NCI-H748 (cell line): Measurements from ENCODE around the gene CABP1.

Source experiments
- DNase-seq: peaks from one replicate; lab custom pipeline; 2025; ENCODE audit not compliant: unreplicated experiment; lab: John Stamatoyannopoulos, UW

Gene CABP1

DNA sequence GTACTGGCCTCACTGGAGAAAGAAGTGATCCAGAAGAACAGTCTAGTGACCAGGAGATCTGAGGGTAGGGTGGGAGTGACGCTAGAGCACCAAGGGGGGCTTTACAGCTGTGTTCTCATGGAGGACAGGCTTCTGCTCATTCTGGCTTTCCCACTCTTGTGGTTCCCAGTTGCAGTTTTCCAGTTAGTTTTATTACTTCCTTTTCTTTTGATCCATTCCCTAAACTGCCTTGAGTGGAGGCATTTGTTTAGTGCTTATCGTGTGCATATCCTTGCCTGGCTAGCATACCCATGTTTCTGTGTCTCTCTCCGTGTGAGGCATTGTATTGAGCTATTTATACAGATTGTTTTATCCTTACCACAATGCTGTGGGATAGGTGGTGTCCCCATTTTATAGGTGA, 50.6 kb downstream of the CABP1 start:
- no peak for DNase-seq

DNA sequence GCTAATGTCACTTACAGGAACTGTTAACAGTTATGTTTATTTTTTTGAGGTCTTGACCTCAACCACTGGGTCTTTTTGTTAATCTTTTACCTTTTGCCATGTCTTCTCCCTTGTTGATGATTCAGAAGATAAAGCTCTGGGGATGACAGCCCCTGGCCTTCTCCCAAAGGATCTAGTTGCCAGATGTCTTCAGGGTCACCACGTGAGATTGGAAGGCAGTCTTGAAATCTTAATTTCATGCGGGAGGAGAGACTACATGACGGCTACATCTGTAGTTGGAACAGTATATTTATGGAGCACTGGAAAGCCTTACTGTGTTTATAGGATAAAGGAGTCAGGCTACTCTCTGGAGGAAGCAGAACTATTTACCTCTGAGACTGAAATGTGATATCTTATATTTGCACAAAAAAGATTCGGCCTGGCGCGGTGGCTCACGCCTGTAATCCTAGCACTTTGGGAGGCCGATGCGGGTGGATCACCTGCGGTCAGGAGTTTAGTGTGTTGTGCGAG, 52.2 kb downstream of the CABP1 start:
- DNase-seq, result no peak

DNA sequence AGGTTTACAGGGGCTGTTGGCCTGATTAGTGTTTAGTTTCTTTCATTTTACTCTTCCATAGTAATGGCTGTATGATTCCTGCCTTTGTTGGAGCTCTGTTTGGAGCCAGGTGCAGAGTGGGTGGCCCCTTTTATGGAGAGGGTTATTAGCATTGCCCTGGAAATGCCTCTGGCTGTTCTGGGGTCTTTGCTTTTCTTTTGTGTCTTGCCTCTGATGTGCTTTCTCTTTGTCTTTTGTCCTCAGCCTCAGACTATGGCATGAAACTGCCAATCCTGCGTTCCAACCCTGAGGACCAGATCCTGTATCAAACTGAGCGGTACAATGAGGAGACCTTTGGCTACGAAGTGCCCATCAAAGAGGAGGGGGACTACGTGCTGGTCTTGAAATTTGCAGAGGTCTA, 53.4 kb downstream of the CABP1 start:
- no peak for DNase-seq

DNA sequence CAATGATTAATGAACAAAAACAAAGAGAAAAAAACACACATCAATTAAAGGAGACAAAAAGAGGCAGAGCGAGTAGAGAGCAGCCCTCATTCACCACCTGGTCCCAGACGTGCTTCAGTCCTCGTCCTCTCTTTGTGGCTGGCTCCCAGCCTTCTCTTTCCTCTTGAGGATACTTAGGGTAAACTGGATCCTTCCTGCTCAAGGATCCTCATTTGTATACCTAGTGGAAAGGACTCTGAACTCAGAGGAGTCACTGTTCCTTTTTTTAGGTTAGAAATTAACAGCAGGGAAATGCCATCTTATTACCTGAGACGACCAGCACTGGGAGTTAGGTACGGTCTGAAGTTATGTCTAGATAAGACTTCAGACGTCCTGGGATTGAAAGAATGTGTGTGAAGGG, 56.2 kb downstream of the CABP1 start:
- DNase-seq, result no peak

DNA sequence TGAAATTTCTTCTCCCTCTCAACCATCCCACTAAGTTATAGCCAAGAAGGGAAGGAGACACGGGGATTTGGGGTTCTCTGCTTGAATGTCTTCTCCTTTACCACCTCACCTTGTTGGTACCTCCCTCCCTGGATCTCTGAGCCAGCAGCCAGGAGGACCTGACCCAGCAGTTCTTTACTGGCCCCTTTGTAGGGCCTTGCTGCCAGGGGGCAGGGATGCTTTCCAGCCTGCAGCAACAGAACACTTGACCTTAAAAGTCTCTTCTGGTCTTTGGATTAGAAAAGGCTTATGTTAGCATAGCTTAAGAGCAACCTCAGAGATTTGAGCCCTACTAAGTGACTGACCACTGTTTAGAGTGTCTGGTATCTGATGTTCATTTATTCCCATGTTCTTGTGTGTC, 56.9 kb downstream of the CABP1 start:
- DNase-seq, result no peak

DNA sequence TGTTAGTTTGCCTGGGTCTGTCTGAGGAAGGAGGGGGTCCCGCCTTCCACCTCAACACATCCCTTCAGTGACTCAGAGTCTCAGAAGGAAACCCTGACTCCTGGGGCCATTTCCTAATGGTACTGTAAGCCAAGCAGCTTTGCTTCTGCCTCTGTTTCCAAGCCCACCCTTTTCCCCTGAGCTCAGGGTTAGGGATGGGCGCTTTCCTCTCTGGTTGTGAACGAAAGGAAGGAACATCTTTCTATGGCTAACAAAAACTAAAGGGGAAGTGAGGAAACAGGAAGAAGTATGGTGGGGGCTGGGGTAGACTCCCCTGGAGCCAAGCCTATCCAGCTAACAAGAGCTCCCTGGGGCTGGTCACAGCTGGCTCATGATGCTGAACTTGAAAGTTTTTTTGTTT, 58.2 kb downstream of the CABP1 start:
- DNase-seq, result no peak

DNA sequence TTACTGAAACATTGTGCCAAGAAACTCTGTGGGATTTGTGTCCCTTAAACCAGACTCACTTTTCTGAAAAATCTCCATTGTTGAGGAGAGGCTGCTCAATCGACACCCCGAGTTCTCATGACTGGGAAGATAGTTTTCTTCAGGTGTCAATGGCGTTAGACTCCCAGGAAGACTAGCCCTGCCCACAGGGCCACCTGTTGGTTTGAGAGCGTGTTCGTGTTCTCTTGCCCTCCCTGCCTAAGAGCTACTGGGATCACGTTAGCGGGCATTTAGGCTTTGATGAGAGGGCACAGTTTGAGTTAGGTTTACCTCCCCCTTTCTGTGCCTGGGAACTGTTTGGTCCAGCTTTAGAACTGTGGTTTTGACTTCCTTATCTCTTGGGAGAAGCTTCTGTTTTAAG, 59.1 kb downstream of the CABP1 start:
- DNase-seq, result no peak

DNA sequence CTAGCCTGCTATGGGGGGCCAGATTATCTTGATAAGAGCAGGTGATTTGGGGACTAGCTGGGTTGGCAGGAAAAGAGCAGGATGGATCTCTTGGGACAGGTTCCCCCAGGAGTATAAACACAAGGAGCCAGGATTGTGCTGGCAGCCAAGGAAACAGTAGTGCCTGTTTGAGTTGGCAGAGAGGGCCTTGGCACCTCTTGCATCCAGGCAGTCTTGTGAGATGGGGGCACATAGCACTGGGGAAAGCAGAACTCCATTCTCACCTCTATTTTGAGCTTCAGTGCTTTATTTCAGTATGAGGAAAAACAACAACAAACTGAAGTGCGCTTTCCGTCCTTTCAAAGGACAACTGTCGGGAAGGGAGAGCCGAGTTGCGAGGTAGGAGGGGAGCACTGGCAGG, 60.5 kb downstream of the CABP1 start:
- no peak for DNase-seq

DNA sequence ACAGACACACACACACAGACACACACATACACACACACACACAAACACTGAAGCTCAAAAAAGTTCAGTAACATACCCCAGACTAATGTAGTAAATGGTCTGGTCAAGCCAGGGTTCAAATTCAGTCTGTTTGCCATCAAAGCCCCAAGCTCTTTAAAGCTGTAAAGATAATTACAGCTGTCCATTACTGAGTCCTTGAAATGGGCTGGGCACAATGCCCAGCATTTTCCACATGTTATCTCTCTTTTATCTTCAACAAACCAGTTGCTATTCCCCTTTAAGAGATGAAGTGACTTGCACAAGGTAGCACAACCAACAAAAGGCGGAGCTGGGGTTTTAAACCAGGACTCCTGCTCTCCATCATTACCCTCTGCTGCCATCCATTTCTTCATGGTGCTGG, 62.2 kb downstream of the CABP1 start:
- peak; percentile 55 for DNase-seq

DNA sequence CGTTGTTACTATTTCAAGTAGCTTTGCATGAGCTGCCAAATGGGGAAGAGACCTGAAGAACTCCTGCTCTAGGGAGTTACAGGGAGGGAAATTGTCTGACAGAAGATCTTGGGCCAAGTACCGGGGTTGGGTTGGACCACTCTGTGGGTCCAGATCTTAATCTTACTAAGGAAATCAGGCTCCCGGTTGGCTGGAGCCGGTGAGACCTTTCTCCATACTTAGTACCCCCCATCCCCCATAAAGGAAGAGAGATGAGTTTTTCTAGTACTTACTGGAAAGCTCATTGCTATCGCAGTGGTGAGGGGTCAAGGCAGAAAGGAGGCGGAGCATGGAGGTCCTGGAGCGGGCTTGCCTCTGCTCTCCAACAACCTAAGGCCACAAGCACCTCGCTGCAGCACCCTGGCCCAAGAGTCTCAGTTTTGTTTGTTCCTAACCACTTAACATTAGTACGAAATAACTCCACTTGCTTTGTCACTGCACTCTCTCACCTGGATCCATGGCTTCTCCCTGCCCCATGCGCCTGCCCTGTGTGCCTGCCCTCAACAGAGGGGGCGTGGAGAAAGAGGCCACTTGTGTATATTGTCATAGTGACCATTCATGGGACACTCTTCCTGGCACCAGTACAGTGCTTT, 63.0 kb downstream of the CABP1 start:
- no peak for DNase-seq

DNA sequence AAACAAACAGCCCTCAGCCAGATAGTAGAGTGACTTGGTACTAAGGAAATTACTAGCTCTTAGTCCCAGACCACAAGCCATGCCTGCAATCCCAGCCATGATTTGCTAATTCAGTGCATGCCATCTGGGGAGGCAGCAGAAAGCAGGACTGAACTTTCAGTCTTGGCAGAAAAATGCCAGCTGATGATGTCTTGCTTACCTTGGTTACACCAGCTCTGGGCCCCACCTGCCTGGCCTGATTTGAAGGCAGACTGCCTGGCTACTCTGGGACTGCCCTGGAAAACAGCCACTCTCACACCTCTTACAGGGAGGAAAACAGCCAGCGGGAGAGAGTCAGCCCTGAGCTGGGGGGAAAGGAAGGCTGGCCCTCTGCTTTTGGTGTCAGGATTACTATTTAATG, 65.2 kb downstream of the CABP1 start:
- DNase-seq, result no peak

DNA sequence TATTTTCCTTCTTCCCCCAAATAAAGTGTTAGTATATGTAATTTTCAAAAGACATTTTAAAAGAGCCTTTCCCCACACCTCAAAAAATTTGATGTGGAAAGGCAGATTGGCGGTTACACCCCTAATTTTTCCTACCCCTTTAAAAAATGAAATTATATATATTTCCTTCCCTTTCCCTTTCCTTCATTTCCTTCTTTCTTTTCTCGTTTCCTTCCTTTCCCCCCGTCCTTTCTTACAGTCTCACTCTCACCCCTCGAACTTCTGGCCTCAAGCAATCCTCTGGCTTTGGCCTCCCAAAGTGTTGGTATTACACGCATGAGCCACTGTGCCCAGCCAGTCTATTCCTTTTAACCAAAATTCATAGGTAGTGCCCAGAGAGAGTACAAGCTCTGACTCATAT, 65.6 kb downstream of the CABP1 start:
- DNase-seq, result no peak

DNA sequence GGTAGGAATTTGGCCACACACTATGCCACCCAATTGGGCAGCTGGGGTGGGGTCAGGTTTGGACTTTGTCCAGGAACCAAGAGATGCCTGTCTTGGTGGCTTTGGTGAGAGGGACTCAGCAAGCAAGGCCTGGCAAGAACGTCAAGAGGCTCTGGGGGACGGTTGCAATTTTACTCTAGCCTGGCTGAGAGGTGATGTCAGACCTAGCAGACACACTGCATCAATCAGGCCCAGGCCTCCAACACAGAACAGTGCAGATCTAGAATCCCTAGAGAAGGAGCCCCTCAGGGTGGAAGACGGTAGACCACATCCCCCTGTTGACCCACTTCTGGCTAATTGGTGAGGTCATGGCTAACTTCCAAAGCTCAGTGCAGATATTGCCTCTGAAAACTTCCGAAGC, 68.2 kb downstream of the CABP1 start:
- no peak for DNase-seq

DNA sequence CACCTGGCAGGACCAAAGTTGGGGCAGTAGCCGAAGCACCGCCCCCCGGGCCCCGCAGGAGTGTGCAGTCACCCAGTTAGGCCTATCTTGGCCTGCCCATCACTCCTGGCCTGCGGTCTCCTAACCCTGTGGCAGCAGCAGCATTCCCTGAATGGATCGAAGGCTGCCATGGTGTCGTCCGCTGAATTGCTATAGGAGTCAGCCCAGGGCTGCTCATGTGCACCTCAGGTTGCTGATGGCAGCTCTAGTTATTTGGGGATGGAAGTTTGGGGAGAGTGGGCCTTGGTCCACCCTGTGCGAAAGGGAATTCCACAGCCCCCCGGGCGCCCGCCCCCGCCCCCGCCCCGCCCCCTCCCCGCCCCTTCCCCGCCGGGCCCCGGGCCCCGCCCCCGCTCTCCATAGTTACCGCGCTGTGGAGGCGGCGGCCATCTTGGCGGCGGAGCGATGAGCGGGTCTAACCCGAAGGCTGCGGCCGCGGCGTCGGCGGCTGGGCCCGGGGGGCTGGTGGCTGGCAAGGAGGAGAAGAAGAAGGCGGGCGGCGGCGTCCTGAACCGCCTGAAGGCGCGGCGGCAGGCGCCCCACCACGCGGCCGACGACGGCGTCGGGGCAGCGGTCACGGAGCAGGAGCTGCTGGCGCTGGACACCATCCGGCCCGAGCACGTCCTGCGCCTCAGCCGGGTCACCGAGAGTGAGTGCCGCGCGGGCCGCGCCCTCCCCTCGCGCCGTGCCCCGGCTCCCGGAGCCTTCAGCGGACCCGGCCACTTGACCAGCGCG, 69.8 kb downstream of the CABP1 start, which contains the start of gene UNC119B:
Gene UNC119B (plus strand): TSS at position 428 of the 774 bp plus-strand sequence. CDS start 17 bp downstream, at position 445.
- DNase-seq, result peak; percentile 73

DNA sequence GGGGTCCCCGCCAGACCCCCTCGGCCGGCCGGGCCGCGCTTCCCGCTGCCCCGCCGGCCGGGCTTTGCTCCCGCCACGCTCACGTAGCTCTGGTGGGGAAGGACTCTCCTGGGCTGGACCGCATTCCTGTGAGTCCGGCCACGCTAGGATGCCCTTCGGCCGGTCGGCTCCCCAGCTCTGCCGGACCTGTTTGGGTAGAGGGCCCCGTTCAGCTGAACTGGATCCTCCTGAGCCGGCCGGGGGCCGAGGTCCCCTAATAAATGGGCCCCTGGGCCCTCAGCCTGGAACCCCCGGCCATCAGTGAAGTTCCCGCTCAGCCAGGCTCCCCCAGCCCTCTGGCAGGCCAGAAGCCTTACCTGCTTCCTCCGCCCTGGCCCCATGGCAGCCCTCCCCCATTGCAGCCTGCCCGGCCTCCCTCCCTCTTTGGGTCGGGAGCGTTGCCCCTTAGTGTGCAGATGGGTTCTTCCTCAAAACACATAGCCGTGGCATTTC, 70.4 kb downstream of the CABP1 start:
- peak; percentile 47 for DNase-seq

DNA sequence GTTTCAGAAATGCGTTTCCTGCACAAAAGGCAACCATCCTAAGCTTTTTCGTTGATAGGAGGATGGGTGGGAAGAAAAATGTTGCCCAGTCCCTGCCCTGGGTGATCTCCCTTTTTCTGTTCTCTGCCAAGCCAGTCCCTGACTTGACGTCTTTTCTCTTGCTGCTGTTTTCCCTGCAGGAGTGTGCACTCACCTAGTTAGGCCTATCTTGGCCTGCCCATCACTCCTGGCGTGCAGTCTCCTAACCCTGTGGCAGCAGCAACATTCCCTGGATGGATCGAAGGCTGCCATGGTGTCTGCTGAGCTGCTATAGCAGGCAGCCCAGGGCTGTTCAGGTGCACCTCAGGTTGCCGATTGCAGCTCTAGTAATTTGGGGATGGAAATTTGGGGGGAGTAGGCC, 71.0 kb downstream of the CABP1 start:
- DNase-seq, result peak; percentile 10

DNA sequence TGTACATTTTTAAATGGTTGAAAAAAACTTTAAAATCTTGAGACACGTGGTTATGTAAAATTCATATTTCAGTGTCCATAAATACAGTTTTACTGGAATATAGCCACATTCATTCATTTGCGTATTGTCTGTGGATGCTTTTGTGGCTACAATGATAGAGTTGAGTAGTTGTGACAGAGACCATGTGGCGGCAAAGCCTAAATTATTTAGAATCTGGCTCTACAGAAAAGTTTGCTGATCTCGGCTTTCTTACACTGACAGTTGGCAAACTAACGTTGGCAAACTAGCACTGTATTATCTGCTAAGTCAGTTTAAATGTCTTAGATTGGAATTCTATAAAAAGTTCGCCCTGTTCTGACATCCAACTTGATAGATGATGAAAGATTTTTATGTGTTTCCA, 72.2 kb downstream of the CABP1 start:
- no peak for DNase-seq

DNA sequence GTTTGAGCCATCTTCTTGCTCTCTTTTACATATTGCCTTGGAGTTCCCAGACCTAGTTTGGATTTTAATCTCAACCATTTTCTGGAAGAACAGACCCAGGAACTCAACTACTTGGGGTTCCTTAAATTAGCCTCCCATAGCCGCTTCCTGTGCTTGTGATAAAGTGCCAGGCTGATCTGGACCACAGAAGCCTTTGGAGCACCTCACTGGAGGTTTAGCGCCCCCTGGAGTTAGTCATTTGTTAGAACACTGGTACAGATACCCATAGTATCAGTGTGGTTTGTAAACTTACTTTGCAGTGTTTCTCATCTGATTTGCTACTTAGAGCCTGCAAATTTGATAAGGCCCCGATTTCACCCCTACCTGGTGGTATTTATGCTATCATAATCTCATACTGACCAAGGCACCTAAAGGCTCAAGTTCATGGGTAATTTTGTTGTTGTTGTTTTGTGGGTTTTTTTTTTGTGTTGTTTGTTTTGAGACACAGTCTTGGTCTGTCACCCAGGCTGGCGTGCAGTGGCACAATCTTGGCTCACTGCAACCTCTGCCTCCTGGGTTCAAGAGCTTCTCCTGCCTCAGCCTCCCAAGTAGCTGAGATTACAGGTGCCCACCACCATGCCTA, 73.5 kb downstream of the CABP1 start:
- DNase-seq, result peak; percentile 77
